Right lobe of liver (tissue), 6 donors: Measurements from ENCODE around the gene SHC2. TPM values are rescaled to one million over a fixed set of nuclear protein-coding genes. Genes with fewer than 3 reads are reported as not detected.

Experiments used
- ATAC-seq, 4 donors: fragments of 200-7000 bp; cut with Tn5 transposase; one replicate each; pipeline ENCODE4 v1.9.1; 2020; ENCODE audit warnings: mild to moderate bottlenecking in 4 of 4, moderate library complexity in 4 of 4
- DNase-seq, 3 donors: peaks; one replicate each; pipeline ENCODE4 v3.0.0-alpha.2; 2020
- H3K27ac ChIP-seq, 3 donors: fragments of 200-600 bp; one replicate each; pipeline ENCODE4 v1.8.0; 2022
- H3K27me3 ChIP-seq, 2 donors: fragments of 200-600 bp; one replicate each; pipeline ENCODE4 v1.8.0; 2022
- H3K36me3 ChIP-seq, 4 donors: fragments of 200-600 bp; sonication (generic) in 1 of 4; one replicate each; pipeline versions ENCODE4 v1.5.1 to v1.8.0; 2017 to 2022; ENCODE audit warnings: control low read depth in 1 of 4
- H3K4me1 ChIP-seq, 4 donors: fragments of 200-600 bp; sonication (generic) in 1 of 4; one replicate each; pipeline versions ENCODE4 v1.5.1 to v1.8.0; 2017 to 2022; ENCODE audit warnings: control low read depth in 1 of 4
- H3K4me3 ChIP-seq, 3 donors: fragments of 200-600 bp; one replicate each; pipeline ENCODE4 v1.8.0; 2022
- H3K9me3 ChIP-seq, 4 donors: fragments of 200-600 bp; sonication (generic) in 1 of 4; one replicate each; pipeline versions ENCODE4 v1.5.1 to v1.8.0; 2017 to 2022; ENCODE audit warnings: control low read depth in 1 of 4
- CTCF ChIP-seq, 4 donors: fragments of 200-600 bp in 3 of 4; fragments of 450-650 bp in 1 of 4; IDR thresholded peaks; one replicate each; pipeline versions ENCODE4 v1.5.1 to v1.8.0; 2016 to 2022; ENCODE audit warnings: antibody characterized with exemption in 4 of 4, mild to moderate bottlenecking in 2 of 4
- POLR2A ChIP-seq: fragments of 450-650 bp; IDR thresholded peaks from one replicate; pipeline ENCODE4 v1.6.1; 2017; ENCODE audit warnings: antibody characterized with exemption, mild to moderate bottlenecking
- WGBS: methylation state at CpG from one replicate; pipeline ENCODE4 v1.1.6; 2018; ENCODE audit warnings: low coverage, low lambda C conversion rate; ENCODE audit not compliant: insufficient coverage; ENCODE audit errors: missing lambda C conversion rate; 5-methylcytosine and 5-hydroxymethylcytosine counted together
- intact Hi-C, 2 donors: fragments of 100-400 bp; cut with DNase I; formaldehyde crosslinking; loops; one replicate each; pipeline versions ENCODE4 v1.11.2 to v1.14.1; 2022
- total RNA-seq, 6 experiments: library from RNA; depleted of rRNA in 2 of 6; stranded (reverse); fragments of >200 nt in 2 of 6; fragmentation: NEBNext Ultra II Directional in 3 of 6; extraction: Animal tissue kit (Norgen Biotek cat#: 25700) in 3 of 6; gene quantifications; one replicate each; pipeline versions ENCODE4 v1.1.0 to v1.2.4, GENCODE V29; 2016 to 2023
- donor health status: DM: no; HTN: yes; CAD: no.
- donor health status: DM: no; HTN: no; CAD: no.
- donor health status: DM: no; HTN: no; CAD: no.
- donor health status: DM: no; HTN: yes; CAD: no.
- donor health status: DM: no; HTN: yes; CAD: no.

Gene SHC2
- total RNA-seq, 6 experiments from 2014 or later, result 48.4 to 69.9 (median 59.1) TPM

- intact Hi-C loops, result no loop called here
- TF ChIP-seq CTCF (IDR thresholded peaks at IDR 0.05), result no peak
- no peak for TF ChIP-seq POLR2A
- Histone ChIP-seq H3K27ac (no peak overlapping the region), H3K27me3 (no peaks in the 10 kb centered on the region), H3K4me3 (no peak overlapping the region), H3K4me1 (peaks cover 0 to 9% (median 0%) of the 10 kb centered on the region in 4 donors), H3K36me3 (no peaks in the 10 kb centered on the region), H3K9me3 (no peaks in the 10 kb centered on the region)
- DNase-seq (no peak), ATAC-seq (no peak)
- WGBS, result 60% methylated on average over 7 of the region's 23 CpGs
These were observed 32.7 kb upstream of the SHC2 start for GRCh38 chr19:493391-494170.

GRCh38 chr19:492091-492531 lies 31.3 kb upstream of the SHC2 start:
- H3K27ac ChIP-seq, result no peak overlapping the region
- no peak for TF ChIP-seq POLR2A
- TF ChIP-seq CTCF (IDR thresholded peaks at IDR 0.05), result no peak
- no peak overlapping the region for H3K4me3 ChIP-seq
- no peaks in the 10 kb centered on the region for H3K27me3 ChIP-seq
- 80% methylated on average over 2 of the region's 19 CpGs for WGBS
- H3K4me1 ChIP-seq, result peaks cover 0 to 9% (median 0%) of the 10 kb centered on the region in 4 donors
- H3K36me3 ChIP-seq, result no peaks in the 10 kb centered on the region
- ATAC-seq (no peak), DNase-seq (no peak)
- intact Hi-C loops, result no loop called here
- H3K9me3 ChIP-seq, result no peaks in the 10 kb centered on the region

- H3K9me3 ChIP-seq, result no peaks in the 10 kb centered on the region
- no peaks in the 10 kb centered on the region for H3K36me3 ChIP-seq
- intact Hi-C loops, result no loop called here
- WGBS, result 89% methylated on average over 3 of the region's 32 CpGs
- H3K4me3 ChIP-seq, result no peak overlapping the region
- TF ChIP-seq CTCF (IDR thresholded peaks at IDR 0.05), result no peak
- TF ChIP-seq POLR2A, result no peak
- no peak for ATAC-seq
- peaks cover 0 to 9% (median 0%) of the 10 kb centered on the region in 4 donors for H3K4me1 ChIP-seq
- no peaks in the 10 kb centered on the region for H3K27me3 ChIP-seq
- H3K27ac ChIP-seq, result no peak overlapping the region
- no peak for DNase-seq
These were observed 30.4 kb upstream of the SHC2 start for GRCh38 chr19:491146-491741.

- H3K4me1 ChIP-seq, result peaks cover 0 to 9% (median 0%) of the 10 kb centered on the region in 4 donors
- intact Hi-C loops, result no loop called here
- H3K27me3 ChIP-seq, result no peaks in the 10 kb centered on the region
- TF ChIP-seq CTCF (IDR thresholded peaks at IDR 0.05) (no peak), POLR2A (no peak)
- H3K9me3 ChIP-seq, result no peaks in the 10 kb centered on the region
- ATAC-seq (peak; percentile 29 to 57 (median 36)), DNase-seq (no peak)
- H3K36me3 ChIP-seq, result no peaks in the 10 kb centered on the region
- H3K4me3 ChIP-seq, result peak overlapping the region; percentile 90 to 99 (median 95)
- H3K27ac ChIP-seq, result peak overlapping the region; percentile 85 to 93 (median 89)
- WGBS, result 20% methylated on average over 37 of the region's 61 CpGs
These were observed 28.8 kb upstream of the SHC2 start for GRCh38 chr19:489418-490196.
